ENCODE results near the gene RNF2. TPM values are rescaled to one million over a fixed set of nuclear protein-coding genes. Genes with fewer than 3 reads are reported as not detected.

Gene RNF2
- total RNA-seq, 1 experiment from 2014 or later: 23.3 TPM

GRCh38 chr1:185077374-185077773, 32.0 kb downstream of the RNF2 start:
- no peaks in the 10 kb centered on the region for H3K4me1 Mint-ChIP-seq (ENCODE audit: low read depth, unreplicated experiment)
- no peak overlapping the region for H3K27ac Mint-ChIP-seq (ENCODE audit: unreplicated experiment)
- TF ChIP-seq, protein P1, sequence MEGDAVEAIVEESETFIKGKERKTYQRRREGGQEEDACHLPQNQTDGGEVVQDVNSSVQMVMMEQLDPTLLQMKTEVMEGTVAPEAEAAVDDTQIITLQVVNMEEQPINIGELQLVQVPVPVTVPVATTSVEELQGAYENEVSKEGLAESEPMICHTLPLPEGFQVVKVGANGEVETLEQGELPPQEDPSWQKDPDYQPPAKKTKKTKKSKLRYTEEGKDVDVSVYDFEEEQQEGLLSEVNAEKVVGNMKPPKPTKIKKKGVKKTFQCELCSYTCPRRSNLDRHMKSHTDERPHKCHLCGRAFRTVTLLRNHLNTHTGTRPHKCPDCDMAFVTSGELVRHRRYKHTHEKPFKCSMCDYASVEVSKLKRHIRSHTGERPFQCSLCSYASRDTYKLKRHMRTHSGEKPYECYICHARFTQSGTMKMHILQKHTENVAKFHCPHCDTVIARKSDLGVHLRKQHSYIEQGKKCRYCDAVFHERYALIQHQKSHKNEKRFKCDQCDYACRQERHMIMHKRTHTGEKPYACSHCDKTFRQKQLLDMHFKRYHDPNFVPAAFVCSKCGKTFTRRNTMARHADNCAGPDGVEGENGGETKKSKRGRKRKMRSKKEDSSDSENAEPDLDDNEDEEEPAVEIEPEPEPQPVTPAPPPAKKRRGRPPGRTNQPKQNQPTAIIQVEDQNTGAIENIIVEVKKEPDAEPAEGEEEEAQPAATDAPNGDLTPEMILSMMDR (IDR thresholded peaks at IDR 0.05; ENCODE audit: unreplicated experiment): no peak
- H3K9me3 Mint-ChIP-seq (ENCODE audit: low read depth, unreplicated experiment): no peaks in the 10 kb centered on the region
- intact Hi-C loops (cut with micrococcal nuclease; ENCODE audit: unreplicated experiment): no loop called here
- BruUV-seq (replicated peaks): no TSS peak
- no peak overlapping the region for H3K4me3 Mint-ChIP-seq (ENCODE audit: low read depth, unreplicated experiment)
- H3K27me3 Mint-ChIP-seq (ENCODE audit: unreplicated experiment): no peaks in the 10 kb centered on the region
- no peaks in the 10 kb centered on the region for H3K36me3 Mint-ChIP-seq (ENCODE audit: insufficient read depth, unreplicated experiment)
- CTCF ChIA-PET: interaction anchor here (0.6 kb wide), 1 partner anchor 1236 kb away, joined by 3 read pairs; no protein-coding TSS in a partner anchor
- DNase-seq: no peak

DNA sequence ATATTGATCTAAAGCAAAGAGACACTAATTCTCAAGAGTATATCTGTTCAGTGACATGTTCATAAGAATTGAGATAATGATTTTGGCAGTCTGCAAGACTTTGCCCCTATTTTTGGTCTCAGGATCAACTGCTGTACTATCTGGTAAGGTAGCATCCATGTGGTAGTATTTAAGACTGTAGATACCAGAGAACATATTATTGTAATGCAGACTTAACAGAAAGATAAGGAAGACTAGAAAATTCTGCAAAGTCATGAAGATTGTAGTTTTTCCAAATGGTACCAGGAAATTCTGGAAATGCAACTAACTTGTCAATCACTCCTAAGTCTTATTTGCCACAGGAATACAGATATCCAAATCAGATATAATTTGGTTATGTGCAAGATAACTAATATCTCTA, 35.1 kb downstream of the RNF2 start:
- no peak for DNase-seq
- Mint-ChIP-seq H3K9me3 (ENCODE audit: low read depth, unreplicated experiment) (no peaks in the 10 kb centered on the region), H3K27ac (ENCODE audit: unreplicated experiment) (no peak overlapping the region), H3K4me3 (ENCODE audit: low read depth, unreplicated experiment) (no peak overlapping the region), H3K4me1 (ENCODE audit: low read depth, unreplicated experiment) (no peaks in the 10 kb centered on the region), H3K36me3 (ENCODE audit: insufficient read depth, unreplicated experiment) (no peaks in the 10 kb centered on the region), H3K27me3 (ENCODE audit: unreplicated experiment) (no peaks in the 10 kb centered on the region)
- intact Hi-C loops (cut with micrococcal nuclease; ENCODE audit: unreplicated experiment): no loop called here
- CTCF ChIA-PET: no interaction called here
- BruUV-seq (replicated peaks): no TSS peak
- TF ChIP-seq, protein P1 (IDR thresholded peaks at IDR 0.05; ENCODE audit: unreplicated experiment): no peak

GRCh38 chr1:185083818-185084217, 38.5 kb downstream of the RNF2 start:
- CTCF ChIA-PET: no interaction called here
- BruUV-seq (replicated peaks): no TSS peak

DNA sequence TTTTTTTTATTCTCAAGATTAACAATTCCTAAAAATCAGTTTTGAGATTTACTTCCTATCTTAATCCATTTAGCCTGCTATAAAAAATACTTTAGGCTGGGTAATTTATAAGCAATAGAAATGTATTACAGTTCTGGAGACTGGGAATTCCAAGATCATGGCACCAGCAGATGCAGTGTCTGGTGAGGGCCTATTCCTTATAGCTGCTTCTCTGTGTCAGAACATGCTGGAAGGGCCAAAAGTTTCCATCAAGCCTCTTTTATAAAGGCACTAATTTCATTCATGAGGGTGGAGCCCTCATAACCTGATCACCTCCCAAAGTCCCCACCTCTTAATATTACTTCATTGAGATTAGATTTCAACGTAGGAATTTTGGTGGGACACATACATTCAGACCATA, 41.7 kb downstream of the RNF2 start:
- CTCF ChIA-PET: no interaction called here
- H3K27me3 Mint-ChIP-seq (ENCODE audit: unreplicated experiment): no peaks in the 10 kb centered on the region
- H3K9me3 Mint-ChIP-seq (ENCODE audit: low read depth, unreplicated experiment): no peaks in the 10 kb centered on the region
- no peak for DNase-seq
- no peaks in the 10 kb centered on the region for H3K4me1 Mint-ChIP-seq (ENCODE audit: low read depth, unreplicated experiment)
- TF ChIP-seq, protein P1 (IDR thresholded peaks at IDR 0.05; ENCODE audit: unreplicated experiment): no peak
- no peak overlapping the region for H3K27ac Mint-ChIP-seq (ENCODE audit: unreplicated experiment)
- BruUV-seq (replicated peaks): no TSS peak
- peaks cover 2% of the 10 kb centered on the region for H3K36me3 Mint-ChIP-seq (ENCODE audit: insufficient read depth, unreplicated experiment)
- intact Hi-C loops (cut with micrococcal nuclease; ENCODE audit: unreplicated experiment): no loop called here
- no peak overlapping the region for H3K4me3 Mint-ChIP-seq (ENCODE audit: low read depth, unreplicated experiment)

More at GRCh38 chr1:185083818-185084217, 38.5 kb downstream of the RNF2 start:
- Mint-ChIP-seq H3K4me3 (ENCODE audit: low read depth, unreplicated experiment) (no peak overlapping the region), H3K36me3 (ENCODE audit: insufficient read depth, unreplicated experiment) (no peaks in the 10 kb centered on the region), H3K27me3 (ENCODE audit: unreplicated experiment) (no peaks in the 10 kb centered on the region), H3K27ac (ENCODE audit: unreplicated experiment) (no peak overlapping the region), H3K9me3 (ENCODE audit: low read depth, unreplicated experiment) (no peaks in the 10 kb centered on the region), H3K4me1 (ENCODE audit: low read depth, unreplicated experiment) (no peaks in the 10 kb centered on the region)
- DNase-seq: no peak
- intact Hi-C loops (cut with micrococcal nuclease; ENCODE audit: unreplicated experiment): no loop called here
- TF ChIP-seq, protein P1 (IDR thresholded peaks at IDR 0.05; ENCODE audit: unreplicated experiment): no peak
